GM19193 (cell line): ENCODE measurements around the gene PAAF1.

ENCODE experiments used
- POLR2A ChIP-seq: IDR thresholded peaks from 4 replicates; pipeline ENCODE4 v1.6.1; 2011; ENCODE audit not compliant: insufficient read depth, insufficient read length; ENCODE audit errors: extremely low read depth

Gene PAAF1

DNA sequence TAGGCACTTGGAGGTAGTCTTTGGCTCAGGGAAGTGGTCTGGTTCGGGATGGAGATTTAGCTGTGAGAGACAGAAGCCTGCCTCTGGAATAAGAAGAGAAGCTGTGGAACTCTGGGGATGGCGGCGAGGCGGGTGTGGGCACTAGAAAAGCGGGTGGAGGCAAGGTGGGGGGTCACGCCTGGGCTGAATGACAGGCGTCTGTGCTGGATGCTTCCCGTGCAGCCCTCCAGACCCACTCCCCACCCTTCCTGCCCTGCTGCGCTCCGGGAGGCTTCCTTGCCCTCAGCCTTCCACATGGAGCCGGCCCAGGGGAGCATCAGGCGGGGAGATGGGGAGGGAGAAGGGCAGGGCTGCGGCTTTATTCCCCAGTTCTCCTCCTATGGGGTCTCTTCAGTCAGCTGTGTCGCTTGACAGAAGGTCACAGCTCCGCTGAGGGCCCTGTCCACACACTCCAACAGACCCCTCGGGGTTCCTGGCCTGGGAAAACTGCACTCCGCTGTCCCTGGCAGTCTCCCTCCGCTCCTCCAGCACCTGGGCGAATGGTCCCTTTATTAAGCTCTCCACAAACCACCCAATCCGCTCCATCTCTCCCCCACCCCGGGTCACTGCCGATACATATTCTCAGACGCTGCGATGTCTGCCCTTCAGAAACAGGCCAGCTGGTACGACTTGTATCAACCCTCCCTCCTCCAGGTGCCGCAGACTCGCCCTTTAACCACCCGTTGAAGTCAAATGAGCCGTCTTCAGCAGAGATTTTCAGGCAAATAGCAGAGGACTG lies 80.3 kb downstream of the PAAF1 start:
- no peak for TF ChIP-seq POLR2A

DNA sequence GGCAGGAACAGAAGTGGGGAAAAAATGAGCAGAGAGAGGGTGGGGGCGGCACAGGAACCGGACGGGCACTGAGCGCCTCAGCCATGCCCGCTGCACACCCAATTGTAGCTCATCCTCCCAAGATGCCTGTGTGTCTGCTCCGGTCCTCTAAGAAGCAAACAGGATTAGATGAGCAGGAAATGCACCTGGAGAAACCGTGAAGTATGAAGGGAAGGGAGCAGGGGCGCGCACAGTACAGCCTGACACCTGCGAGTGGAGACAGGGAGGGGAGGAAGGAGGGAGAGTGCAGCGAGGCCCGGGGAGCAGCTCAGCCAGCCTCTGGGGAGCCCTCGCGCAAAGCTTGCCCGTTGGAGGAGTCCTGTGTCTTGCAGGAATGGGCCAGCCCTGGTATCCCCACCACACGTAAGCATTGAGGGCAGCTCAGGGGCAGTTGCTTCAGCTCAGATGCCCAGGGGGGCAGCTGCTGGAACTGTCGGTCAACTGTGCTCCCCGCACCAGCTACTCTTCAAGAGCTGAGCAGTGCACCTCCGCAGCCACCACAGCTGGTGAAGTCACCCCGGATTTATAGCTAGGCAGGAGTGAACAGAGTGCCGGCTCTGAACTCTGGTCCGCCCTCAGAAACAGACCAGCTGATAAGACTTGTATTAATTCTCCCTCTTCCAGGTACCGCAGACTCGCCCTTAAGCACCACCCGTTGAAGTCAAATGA lies 81.0 kb downstream of the PAAF1 start:
- no peak for TF ChIP-seq POLR2A

DNA sequence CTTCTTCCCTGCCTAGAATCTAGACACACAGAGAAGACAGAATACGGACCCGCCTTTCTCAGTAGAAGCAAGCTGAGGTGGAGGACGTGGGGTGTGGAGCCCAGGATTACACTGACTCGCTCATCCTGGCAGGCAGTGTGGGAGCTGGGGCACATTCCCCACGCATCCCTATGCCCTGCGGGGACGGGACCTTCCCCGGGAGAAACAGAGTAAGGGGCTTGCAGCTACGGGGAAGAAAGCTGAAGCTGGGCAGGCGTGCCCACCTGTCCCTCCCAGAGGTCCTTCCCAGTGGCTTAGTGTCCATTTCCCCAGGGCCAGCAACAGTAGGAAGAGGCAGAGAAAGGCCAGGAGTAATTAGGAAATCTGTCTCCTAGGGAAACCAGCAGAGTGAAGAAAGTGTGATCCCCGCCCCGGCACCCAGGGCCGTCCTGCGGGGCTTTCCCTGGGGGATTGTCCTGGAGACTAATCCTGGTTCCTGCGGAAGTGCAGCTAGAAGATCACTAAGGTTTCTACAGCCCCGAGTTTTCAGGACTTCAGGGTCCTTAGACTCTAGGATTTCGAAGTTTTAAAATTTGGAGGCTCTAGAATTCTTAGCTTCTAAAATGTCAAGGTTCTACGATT lies 81.8 kb downstream of the PAAF1 start:
- TF ChIP-seq POLR2A = no peak

DNA sequence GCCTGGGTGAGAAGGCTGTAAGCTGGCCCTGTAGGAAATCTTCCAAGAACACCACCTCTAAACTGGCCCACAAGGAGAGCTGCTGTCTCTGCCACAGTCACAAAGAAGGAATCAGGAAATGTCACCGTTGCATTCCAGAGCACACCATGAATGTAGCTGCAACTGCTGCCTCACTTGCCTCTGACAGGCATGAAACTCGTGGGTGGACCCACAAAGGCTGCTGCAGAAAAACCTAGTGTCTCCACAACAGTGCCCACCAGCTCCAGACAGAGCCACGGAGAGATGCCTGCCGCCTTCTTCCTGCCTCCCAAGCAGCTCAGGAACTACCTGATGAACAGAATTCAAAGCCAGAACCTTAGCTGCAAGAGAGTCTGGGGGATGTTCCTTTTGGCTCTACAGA lies 84.5 kb downstream of the PAAF1 start:
- TF ChIP-seq POLR2A = no peak

DNA sequence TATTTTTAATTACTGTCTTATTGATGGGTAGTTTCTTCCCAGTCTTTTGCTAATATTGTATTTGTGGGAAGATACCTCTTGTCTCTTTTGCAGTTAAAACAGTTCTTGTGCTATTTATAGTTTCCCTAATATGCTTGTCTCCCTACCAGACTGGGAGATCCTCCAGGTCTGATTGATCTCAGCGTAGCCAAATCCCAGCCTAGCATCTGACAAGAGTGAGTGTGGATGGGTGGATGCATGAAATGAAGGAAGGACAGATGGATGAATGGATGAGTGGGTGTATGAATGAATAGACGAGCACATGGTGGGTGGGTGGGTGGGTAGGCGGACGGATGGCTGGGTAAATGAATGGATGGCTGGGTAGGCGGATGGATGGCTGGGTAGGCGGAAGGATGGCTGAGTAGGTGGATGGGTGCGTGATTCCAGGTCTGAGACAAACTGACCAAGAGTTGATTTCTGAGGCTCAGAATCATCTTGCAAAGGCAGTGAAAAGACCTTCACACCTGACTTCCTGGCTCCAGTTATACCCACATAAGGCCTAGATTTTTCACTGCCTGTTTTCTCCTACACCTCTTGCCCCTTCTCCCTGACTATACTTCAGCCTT lies 85.4 kb downstream of the PAAF1 start:
- no peak for TF ChIP-seq POLR2A

DNA sequence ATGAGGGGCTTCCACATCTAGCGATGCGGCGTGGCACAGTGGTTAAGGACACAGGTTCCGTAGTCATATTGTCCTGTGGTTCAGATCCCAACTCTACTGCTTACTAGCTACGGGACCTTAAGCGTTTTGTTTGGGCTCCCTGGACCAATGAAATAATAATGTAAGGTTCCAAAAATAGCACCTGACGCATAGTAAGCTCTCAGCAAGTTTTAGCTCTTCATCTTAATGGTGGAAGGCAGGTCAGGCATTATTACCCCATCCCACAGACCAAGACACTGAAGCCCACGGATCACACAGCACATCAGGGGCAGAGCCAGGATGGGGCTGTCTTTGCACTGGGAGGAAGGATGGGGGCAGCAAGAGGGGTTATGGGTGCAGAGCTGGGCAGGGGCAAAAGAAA lies 87.1 kb downstream of the PAAF1 start:
- TF ChIP-seq POLR2A = no peak

DNA sequence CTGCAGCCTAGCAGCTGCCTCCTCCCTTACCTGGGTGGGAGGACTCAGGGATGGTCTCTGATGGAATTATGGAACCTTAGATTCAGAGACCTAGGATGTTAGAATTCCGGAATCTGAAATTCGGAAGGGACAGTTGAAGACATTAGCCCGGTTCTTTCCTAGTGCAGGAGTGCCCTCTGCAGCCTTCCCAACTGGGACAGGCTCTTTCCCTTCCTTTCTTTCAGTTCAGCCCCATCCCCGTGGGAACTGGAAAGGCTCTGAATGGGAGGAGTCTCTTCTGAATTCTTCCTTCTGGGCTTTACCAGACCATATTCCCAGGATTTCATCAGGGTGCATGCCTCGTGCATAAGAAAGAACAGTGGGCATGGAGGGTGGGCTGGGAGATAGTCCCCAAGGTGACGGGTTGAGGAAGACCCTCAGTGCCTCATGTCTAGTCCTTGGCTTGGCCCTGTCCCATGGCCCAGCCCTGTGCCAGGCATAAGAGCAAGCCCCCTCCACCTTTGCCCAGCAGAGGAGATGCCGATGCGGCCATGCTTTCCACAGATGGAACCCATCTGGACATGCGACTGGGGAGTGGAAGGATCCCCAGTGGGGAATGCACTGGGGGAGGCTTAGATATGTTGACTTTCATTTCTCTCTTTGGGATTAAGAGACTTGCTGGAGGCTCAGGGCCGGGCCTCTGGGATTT lies 88.4 kb downstream of the PAAF1 start:
- no peak for TF ChIP-seq POLR2A

DNA sequence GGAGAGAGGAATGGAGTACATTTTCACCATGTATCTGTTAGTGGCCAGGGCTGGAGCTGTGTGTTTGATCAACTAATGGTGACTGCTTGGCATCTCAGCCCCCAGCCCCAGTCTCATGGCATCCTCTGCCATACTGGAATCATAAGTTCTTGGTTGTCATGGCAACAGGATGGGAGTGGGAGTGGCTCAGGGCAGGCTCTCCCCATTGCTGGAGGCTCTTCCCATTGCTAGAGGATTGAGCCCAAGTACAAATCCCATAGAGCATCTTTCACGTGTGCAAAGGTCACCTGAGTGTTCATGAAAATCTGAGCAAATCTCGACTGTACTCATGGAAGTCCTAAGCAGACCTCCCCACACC lies 88.9 kb downstream of the PAAF1 start:
- TF ChIP-seq POLR2A = no peak

DNA sequence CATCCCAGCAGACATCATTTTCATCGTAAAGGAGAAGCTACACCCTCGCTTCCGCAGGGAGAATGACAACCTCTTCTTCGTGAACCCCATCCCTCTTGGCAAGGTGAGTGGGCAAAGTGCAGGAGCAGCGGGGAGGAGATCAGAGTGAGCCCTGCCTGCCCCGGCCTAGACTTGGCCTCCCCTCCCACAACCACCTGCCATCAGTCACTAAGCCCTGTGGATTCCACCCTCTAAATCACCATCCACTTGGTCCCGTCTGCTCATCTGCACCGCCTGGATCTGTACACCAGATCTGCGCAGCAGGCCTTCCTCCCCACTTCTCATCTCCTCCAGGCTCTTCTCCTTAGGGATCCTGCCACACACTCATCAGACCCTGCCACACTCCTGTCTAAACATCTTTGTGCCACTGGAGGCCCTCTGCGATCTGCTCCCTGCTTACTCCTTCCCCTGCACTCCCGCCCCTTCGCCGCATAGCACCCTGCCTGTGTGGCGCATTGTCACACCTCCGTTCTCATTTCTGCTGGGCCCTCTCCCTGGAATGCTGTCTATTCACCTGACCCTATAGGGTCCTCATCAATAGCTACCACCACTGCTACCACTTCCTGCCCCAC lies 91.7 kb downstream of the PAAF1 start:
- TF ChIP-seq POLR2A = no peak

DNA sequence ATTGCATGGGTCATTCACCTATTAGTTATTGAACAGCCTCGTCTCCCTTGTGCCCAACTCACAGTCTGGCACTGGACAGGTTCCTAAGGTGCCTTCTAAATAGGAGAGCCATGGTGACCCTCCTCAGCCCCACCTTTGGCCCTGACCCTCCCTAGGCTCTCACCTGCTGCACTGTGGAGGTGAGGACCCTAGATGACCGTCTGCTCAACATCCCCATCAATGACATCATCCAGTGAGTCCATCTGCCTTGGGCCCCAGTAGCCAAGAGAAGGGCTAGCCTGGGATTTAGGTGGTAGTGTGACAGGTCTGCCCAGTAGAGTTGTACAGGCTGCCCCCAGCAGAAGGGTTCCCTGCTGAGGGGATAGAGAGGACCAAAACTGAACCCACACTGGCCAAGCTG lies 92.3 kb downstream of the PAAF1 start:
- no peak for TF ChIP-seq POLR2A

DNA sequence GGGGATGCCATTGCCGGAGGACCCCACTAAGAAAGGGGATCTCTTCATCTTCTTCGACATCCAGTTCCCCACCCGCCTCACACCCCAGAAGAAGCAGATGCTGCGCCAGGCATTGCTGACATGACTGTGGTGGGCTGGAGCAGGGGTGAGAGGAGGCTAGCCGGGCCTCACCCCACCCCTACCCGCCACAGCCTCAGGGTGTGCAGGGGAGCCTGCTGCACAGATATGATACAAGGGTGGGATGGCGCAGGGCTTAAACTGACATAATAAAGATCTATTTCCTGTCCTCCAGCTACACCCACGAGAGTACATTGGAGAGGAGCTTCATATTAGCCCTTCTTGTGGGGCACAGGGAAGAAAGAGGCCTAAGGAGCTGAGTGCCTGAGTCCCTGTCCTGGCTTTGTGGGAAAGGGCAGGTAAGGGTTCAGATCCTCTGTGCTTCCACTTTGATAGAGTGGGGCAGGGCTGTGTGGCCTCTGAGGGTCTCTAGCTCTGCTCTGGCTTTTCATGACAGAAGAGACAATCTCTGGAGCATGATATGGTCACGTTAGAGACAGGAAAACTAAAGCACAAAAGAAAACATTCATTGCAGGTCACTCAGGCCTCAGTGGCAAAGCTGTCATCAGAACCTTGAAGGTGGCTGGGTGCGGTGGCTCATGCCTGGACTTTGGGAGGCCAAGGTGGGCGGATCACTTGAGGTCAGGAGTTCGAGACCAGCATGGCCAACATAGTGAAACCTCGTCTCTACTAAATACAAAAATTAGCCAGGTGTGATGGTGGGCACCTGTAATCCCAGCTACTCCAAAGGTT lies 93.4 kb downstream of the PAAF1 start:
- no peak for TF ChIP-seq POLR2A

DNA sequence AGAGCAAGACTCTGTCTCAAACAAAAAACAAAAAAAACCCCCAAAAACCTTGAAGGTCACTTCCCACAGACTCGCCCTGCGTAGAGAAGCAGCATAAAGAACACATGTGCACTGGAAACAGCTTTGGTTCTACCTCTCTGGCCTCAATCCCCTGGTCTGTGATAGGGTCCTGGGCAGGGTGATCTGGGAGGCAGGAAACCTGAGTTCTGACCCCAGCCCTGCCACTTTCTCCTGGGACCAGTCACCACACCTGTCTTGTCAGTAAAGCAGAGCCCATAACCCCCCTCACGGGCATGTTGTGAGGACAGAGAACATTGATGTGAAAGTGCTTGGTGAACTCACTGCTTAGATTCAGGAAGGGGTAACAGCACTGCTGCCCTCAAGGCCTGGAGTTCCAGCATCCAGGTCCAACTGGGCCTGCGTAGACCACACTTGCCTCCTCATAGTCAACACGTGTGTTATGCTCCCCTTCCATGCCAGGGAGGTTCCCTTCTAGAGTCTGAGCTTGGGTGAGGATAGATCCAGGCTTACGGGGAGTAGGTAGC lies 94.4 kb downstream of the PAAF1 start:
- TF ChIP-seq POLR2A = peak; percentile 55

DNA sequence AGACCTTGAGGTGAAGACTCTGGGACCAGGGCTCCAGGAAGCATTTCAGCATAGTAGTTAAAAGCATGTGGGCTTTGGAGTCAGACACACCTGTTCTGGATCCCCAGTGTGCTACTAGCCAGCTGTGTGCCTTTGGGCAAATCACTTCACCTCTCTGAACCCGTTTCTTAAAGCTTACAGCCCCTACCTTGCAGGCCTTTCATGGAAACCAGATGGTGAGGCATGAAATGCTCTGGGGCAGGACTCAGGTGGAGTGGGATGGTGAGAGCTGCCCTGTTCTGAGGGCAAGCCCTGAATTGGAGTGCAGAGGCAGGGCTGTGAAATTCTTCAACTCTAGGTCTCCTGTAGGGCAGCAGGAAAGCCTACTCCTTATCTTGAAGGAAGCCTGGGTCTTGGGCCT lies 95.4 kb downstream of the PAAF1 start:
- no peak for TF ChIP-seq POLR2A

DNA sequence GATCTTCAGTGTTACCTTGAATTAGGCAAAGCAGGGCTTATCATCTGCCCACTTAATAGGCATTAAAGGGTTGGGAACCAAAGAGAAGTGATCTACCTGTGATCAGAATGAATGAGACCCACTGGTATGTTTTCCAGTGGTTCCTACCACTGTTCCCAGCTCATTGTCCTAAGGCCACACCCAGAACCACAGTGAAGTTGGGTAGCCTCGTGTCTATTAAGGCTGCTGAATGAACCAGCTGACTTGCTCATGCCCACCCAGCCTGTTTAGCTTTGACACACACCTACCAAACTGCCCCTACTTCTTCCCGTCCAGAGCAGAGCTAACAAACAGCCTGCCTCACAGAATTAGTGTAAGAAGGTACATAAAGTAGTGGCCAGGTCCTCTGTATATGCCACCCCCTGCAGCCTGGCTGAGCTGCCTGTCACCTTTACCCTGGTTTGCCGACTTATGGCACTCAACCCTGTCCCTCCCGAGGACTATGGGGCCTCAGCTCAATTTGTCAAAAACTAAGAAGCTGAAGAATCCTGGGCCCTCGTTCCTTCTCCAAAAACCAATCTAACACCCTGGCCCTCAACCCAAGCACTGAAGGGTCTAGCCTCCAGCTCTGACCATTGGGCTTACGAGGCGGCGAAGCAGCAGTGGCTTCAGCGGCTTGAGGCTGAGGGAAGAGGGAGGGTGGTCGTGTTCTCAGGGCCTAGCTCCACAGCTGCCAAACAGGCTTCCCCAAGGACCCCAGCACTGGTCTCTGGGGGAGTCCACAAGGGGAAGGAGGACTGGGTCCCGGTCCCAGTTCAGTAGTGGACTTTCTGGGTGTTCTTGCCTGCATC lies 96.0 kb downstream of the PAAF1 start:
- peak; percentile 18 for TF ChIP-seq POLR2A
